IMR-90 (cell line): ENCODE data around the gene SEZ6L. TPM values are rescaled to one million over a fixed set of nuclear protein-coding genes. Genes with fewer than 3 reads are reported as not detected.

Source experiments
- ATAC-seq: fragments of 200-7000 bp; cut with Tn5 transposase; 2 replicates; pipeline ENCODE4 v1.9.1; 2020; ENCODE audit warnings: low read depth, mild to moderate bottlenecking, moderate library complexity
- BruUV-seq: library from RNA; stranded (reverse); fragments of 400-500 nt; replicated peaks from 2 replicates; lab custom pipeline; 2021; lab: Mats Ljungman, UMichigan
- CTCF ChIA-PET: fragments of 300-600 bp; formaldehyde crosslinking; extraction: SDS; loops from one replicate; lab custom pipeline; 2021; ENCODE audit warnings: antibody characterized with exemption; lab: Yijun Ruan, JAX
- POLR2A ChIA-PET: fragments of 300-600 bp; sonication (Branson Sonifier 250); formaldehyde crosslinking; loops from one replicate; lab custom pipeline; 2022; ENCODE audit warnings: antibody characterized with exemption; ENCODE audit not compliant: unreplicated experiment; lab: Charles Lee
- DNase-seq: peaks from one replicate; pipeline ENCODE4 v3.0.0; 2013
- H2AFZ ChIP-seq: replicated peaks from 2 replicates; pipeline ENCODE3; 2013; ENCODE audit warnings: low read length, mild to moderate bottlenecking; ENCODE audit not compliant: poor library complexity
- H2AK5ac ChIP-seq: 2 replicates; pipeline ENCODE4 v1.6.1; 2013; ENCODE audit warnings: low read depth, low read length, inconsistent platforms
- H2AK9ac ChIP-seq: replicated peaks from 2 replicates; pipeline ENCODE3; 2013; ENCODE audit warnings: mild to moderate bottlenecking, low read depth, low read length, moderate library complexity; ENCODE audit not compliant: poor library complexity
- H2BK120ac ChIP-seq: 2 replicates; pipeline ENCODE4 v1.6.1; 2013; ENCODE audit warnings: low read depth, low read length, inconsistent platforms
- H2BK15ac ChIP-seq: 3 replicates; pipeline ENCODE4 v1.6.1; 2013; ENCODE audit warnings: low read depth, low read length, inconsistent platforms
- H2BK20ac ChIP-seq: 2 replicates; pipeline ENCODE4 v1.6.1; 2013; ENCODE audit warnings: low read depth, mild to moderate bottlenecking, inconsistent platforms, low read length, moderate library complexity
- H2BK5ac ChIP-seq: 2 replicates; pipeline ENCODE4 v1.6.1; 2013; ENCODE audit warnings: mild to moderate bottlenecking, low read depth, low read length, inconsistent platforms; ENCODE audit not compliant: poor library complexity, severe bottlenecking
- H3K14ac ChIP-seq: replicated peaks from 2 replicates; pipeline ENCODE4 v1.6.1; 2013; ENCODE audit warnings: low read depth, low read length, inconsistent platforms
- H3K18ac ChIP-seq: 2 replicates; pipeline ENCODE4 v1.6.1; 2013; ENCODE audit warnings: low read depth, low read length, control low read depth
- H3K23ac ChIP-seq: 2 replicates; pipeline ENCODE4 v1.6.1; 2013; ENCODE audit warnings: low read depth, low read length, inconsistent platforms
- H3K27ac ChIP-seq: 2 replicates; pipeline ENCODE4 v1.5.1; 2013; ENCODE audit warnings: mild to moderate bottlenecking, control low read depth, low read length; ENCODE audit not compliant: insufficient read depth
- H3K27me3 ChIP-seq: 2 replicates; pipeline ENCODE4 v1.6.1; 2013; ENCODE audit warnings: low read length; ENCODE audit not compliant: control insufficient read depth, insufficient read depth
- H3K36me3 ChIP-seq: 2 replicates; pipeline ENCODE4 v1.6.1; 2013; ENCODE audit warnings: low read length, mixed read lengths; ENCODE audit not compliant: control insufficient read depth, insufficient read depth
- H3K4ac ChIP-seq: 2 replicates; pipeline ENCODE4 v1.6.1; 2013; ENCODE audit warnings: low read depth, low read length, inconsistent platforms
- H3K4me1 ChIP-seq: 2 replicates; pipeline ENCODE4 v1.6.1; 2013; ENCODE audit warnings: low read length, mixed read lengths; ENCODE audit not compliant: control insufficient read depth, insufficient read depth
- H3K4me2 ChIP-seq: 2 replicates; pipeline ENCODE4 v1.6.1; 2013; ENCODE audit warnings: low read depth, mild to moderate bottlenecking, control low read depth, low read length, moderate library complexity
- H3K4me3 ChIP-seq: 2 replicates; pipeline ENCODE4 v1.5.1; 2013; ENCODE audit warnings: low read depth, mild to moderate bottlenecking, control low read depth, low read length, moderate library complexity; ENCODE audit not compliant: insufficient read depth
- H3K56ac ChIP-seq: 2 replicates; pipeline ENCODE4 v1.6.1; 2013; ENCODE audit warnings: low read length, inconsistent platforms; ENCODE audit not compliant: insufficient read depth; ENCODE audit errors: extremely low read depth
- H3K79me1 ChIP-seq, 2 experiments: 2 replicates each; pipeline ENCODE4 v1.6.1; 2013; ENCODE audit warnings: low read length in 2 of 2, inconsistent platforms in 1 of 2, low read depth in 1 of 2
- H3K9ac ChIP-seq: 2 replicates; pipeline ENCODE4 v1.6.1; 2013; ENCODE audit warnings: low read depth, low read length, control low read depth
- H3K9me1 ChIP-seq: 2 replicates; pipeline ENCODE4 v1.6.1; 2013; ENCODE audit warnings: low read length, inconsistent platforms; ENCODE audit not compliant: insufficient read depth
- H3K9me3 ChIP-seq: 2 replicates; pipeline ENCODE4 v1.6.1; 2013; ENCODE audit warnings: low read length; ENCODE audit not compliant: control insufficient read depth, insufficient read depth
- H4K20me1 ChIP-seq: 2 replicates; pipeline ENCODE4 v1.6.1; 2013; ENCODE audit warnings: low read length, inconsistent platforms; ENCODE audit not compliant: insufficient read depth
- H4K5ac ChIP-seq: 2 replicates; pipeline ENCODE4 v1.6.1; 2013; ENCODE audit warnings: mild to moderate bottlenecking, low read depth, low read length, control low read depth
- H4K8ac ChIP-seq, 2 experiments: 2 replicates each; pipeline ENCODE4 v1.6.1; 2013; ENCODE audit warnings: low read depth in 2 of 2, low read length in 2 of 2, control low read depth in 1 of 2, inconsistent platforms in 1 of 2
- H4K91ac ChIP-seq: 2 replicates; pipeline ENCODE4 v1.6.1; 2013; ENCODE audit warnings: low read depth, low read length, inconsistent platforms; ENCODE audit not compliant: insufficient read depth
- CHD1 ChIP-seq: IDR thresholded peaks from 2 replicates; pipeline ENCODE4 v1.6.1; 2012; ENCODE audit warnings: low read depth, low read length, improper control_type of control experiment
- MAFK ChIP-seq: IDR thresholded peaks from 2 replicates; pipeline ENCODE4 v1.6.1; 2012; ENCODE audit warnings: low read depth, low read length, improper control_type of control experiment
- WGBS, 2 experiments: methylation state at CpG; one replicate each; pipeline versions ENCODE4 v1.1.5 to v1.1.7; 2013; ENCODE audit warnings: missing lambda C conversion rate in 2 of 2; ENCODE audit not compliant: insufficient read length in 1 of 2; ENCODE audit errors: extremely low coverage in 2 of 2; 5-methylcytosine and 5-hydroxymethylcytosine counted together
- dilution Hi-C: fragments of 300-500 bp; cut with HindIII; formaldehyde crosslinking; loops from one replicate; pipeline ENCODE4 v1.14.3; 2018; ENCODE audit warnings: low sequenced_read_pairs; ENCODE audit not compliant: unreplicated experiment
- in situ Hi-C: fragments of 300-500 bp; cut with MboI; formaldehyde crosslinking; loops from 3 replicates; pipeline ENCODE4 v1.14.3; 2019; ENCODE audit warnings: low sequenced_read_pairs, inconsistent platforms, mixed read lengths
- intact Hi-C: fragments of 100-400 bp; cut with micrococcal nuclease; formaldehyde crosslinking; loops from 2 replicates; pipeline ENCODE4 v1.10.0; 2022
- polyA plus RNA-seq, 3 experiments: library from polyadenylated mRNA; depleted of rRNA; stranded (reverse); fragments of >200 nt; gene quantifications; 2 replicates each; pipeline ENCODE4 v1.2.3, GENCODE V29; 2012; ENCODE audit warnings: low replicate concordance in 1 of 3
- total RNA-seq: library from RNA; depleted of rRNA; stranded (reverse); fragments of >200 nt; gene quantifications from 2 replicates; pipeline ENCODE4 v1.2.3, GENCODE V29; 2012

Gene SEZ6L
- total and polyA plus RNA-seq, 2 of the 4 experiments (the other 2 are of a cell fraction) = not detected

DNA sequence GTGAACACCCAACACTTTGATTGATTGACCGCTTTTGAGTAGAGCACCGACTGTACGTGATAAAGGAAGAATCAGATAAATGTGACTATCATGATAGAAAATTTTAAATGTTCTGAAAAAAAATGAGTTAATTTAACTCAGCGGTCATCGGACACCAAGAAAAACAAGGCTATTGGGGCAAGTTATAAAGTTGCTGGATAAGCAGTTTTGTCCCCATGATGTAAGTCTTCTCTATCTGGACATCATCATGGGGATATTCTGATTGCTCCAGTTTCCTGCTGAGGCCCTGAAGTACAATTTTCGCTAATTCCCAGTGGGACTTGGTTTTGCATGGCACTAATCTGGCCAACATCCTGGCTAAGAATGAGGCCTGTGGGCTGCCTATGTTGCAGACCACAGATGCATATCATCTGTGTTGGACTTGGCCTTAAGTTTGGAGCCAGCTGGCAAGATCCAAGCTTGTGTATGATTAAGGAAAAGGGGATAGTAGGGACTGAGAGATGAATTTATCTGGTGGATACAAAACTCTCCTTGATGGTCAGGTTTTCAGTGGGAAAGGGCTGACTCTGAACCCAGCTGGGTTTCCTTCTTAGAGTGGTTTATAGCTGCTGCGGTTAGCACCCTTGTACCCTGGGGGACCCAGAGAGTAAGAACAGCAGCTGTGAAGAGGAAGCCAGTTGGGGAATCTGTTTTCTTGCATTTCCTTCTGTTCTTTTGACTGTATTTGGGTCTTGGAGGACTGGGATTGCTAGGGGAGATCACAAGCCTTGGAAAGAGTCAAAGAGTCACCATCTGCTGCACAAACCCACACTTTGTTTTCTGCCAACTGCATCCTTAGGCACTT lies 118.3 kb downstream of the SEZ6L start:
- H3K36me3 ChIP-seq = no peaks in the 10 kb centered on the region
- H3K9ac ChIP-seq = no peak overlapping the region
- no peaks in the 10 kb centered on the region for H3K4me1 ChIP-seq
- H2AK9ac ChIP-seq = no peak overlapping the region
- H3K56ac ChIP-seq = no peak overlapping the region
- H3K14ac ChIP-seq = no peak overlapping the region
- no peak overlapping the region for H3K4ac ChIP-seq
- no peak overlapping the region for H3K4me3 ChIP-seq
- no peak overlapping the region for H3K23ac ChIP-seq
- H3K9me1 ChIP-seq = no peaks in the 10 kb centered on the region
- no peak overlapping the region for H4K5ac ChIP-seq
- H3K79me1 ChIP-seq = no peaks in the 10 kb centered on the region
- H2BK5ac ChIP-seq = no peak overlapping the region
- no peaks in the 10 kb centered on the region for H4K20me1 ChIP-seq
- in situ Hi-C loops (no loop called here), dilution Hi-C loops (no loop called here), intact Hi-C loops (no loop called here)
- 27% methylated on average over 3 of the region's 7 CpGs; no CpG with 5 or more reads in 1 of the 2 experiments for WGBS, 2 experiments
- H3K18ac ChIP-seq = no peak overlapping the region
- no peak overlapping the region for H2BK20ac ChIP-seq
- no peak overlapping the region for H2BK15ac ChIP-seq
- CTCF ChIA-PET = no interaction called here
- ATAC-seq (no peak), DNase-seq (no peak)
- H2AK5ac ChIP-seq = no peak overlapping the region
- H4K8ac ChIP-seq = no peak overlapping the region
- no TSS peak for BruUV-seq
- POLR2A ChIA-PET = interaction anchor here (0.5 kb wide), 1 partner anchor 73 kb away, joined by 3 read pairs; no protein-coding TSS in a partner anchor
- TF ChIP-seq CHD1 (no peak), MAFK (peak; percentile 54)
- no peak overlapping the region for H2BK120ac ChIP-seq
- no peak overlapping the region for H3K27ac ChIP-seq
- no peak overlapping the region for H3K4me2 ChIP-seq
- no peak overlapping the region for H4K91ac ChIP-seq
- no peak overlapping the region for H2AFZ ChIP-seq
- H3K9me3 ChIP-seq = no peaks in the 10 kb centered on the region
- H3K27me3 ChIP-seq = no peaks in the 10 kb centered on the region
